IMR-90 (cell line): ENCODE results near the gene NOSTRIN. TPM values are rescaled to one million over a fixed set of nuclear protein-coding genes. Genes with fewer than 3 reads are reported as not detected.

Experiments
- ATAC-seq: fragments of 200-7000 bp; cut with Tn5 transposase; 2 replicates; pipeline ENCODE4 v1.9.1; 2020; ENCODE audit warnings: low read depth, mild to moderate bottlenecking, moderate library complexity
- BruUV-seq: library from RNA; stranded (reverse); fragments of 400-500 nt; replicated peaks from 2 replicates; lab custom pipeline; 2021; lab: Mats Ljungman, UMichigan
- CTCF ChIA-PET: fragments of 300-600 bp; formaldehyde crosslinking; extraction: SDS; loops from one replicate; lab custom pipeline; 2021; ENCODE audit warnings: antibody characterized with exemption; lab: Yijun Ruan, JAX
- POLR2A ChIA-PET: fragments of 300-600 bp; sonication (Branson Sonifier 250); formaldehyde crosslinking; loops from one replicate; lab custom pipeline; 2022; ENCODE audit warnings: antibody characterized with exemption; ENCODE audit not compliant: unreplicated experiment; lab: Charles Lee
- DNase-seq: peaks from one replicate; pipeline ENCODE4 v3.0.0; 2013
- H2AFZ ChIP-seq: replicated peaks from 2 replicates; pipeline ENCODE3; 2013; ENCODE audit warnings: low read length, mild to moderate bottlenecking; ENCODE audit not compliant: poor library complexity
- H2AK5ac ChIP-seq: 2 replicates; pipeline ENCODE4 v1.6.1; 2013; ENCODE audit warnings: low read depth, low read length, inconsistent platforms
- H2AK9ac ChIP-seq: replicated peaks from 2 replicates; pipeline ENCODE3; 2013; ENCODE audit warnings: mild to moderate bottlenecking, low read depth, low read length, moderate library complexity; ENCODE audit not compliant: poor library complexity
- H2BK120ac ChIP-seq: 2 replicates; pipeline ENCODE4 v1.6.1; 2013; ENCODE audit warnings: low read depth, low read length, inconsistent platforms
- H2BK15ac ChIP-seq: 3 replicates; pipeline ENCODE4 v1.6.1; 2013; ENCODE audit warnings: low read depth, low read length, inconsistent platforms
- H2BK20ac ChIP-seq: 2 replicates; pipeline ENCODE4 v1.6.1; 2013; ENCODE audit warnings: low read depth, mild to moderate bottlenecking, inconsistent platforms, low read length, moderate library complexity
- H2BK5ac ChIP-seq: 2 replicates; pipeline ENCODE4 v1.6.1; 2013; ENCODE audit warnings: mild to moderate bottlenecking, low read depth, low read length, inconsistent platforms; ENCODE audit not compliant: poor library complexity, severe bottlenecking
- H3K14ac ChIP-seq: replicated peaks from 2 replicates; pipeline ENCODE4 v1.6.1; 2013; ENCODE audit warnings: low read depth, low read length, inconsistent platforms
- H3K18ac ChIP-seq: 2 replicates; pipeline ENCODE4 v1.6.1; 2013; ENCODE audit warnings: low read depth, low read length, control low read depth
- H3K23ac ChIP-seq: 2 replicates; pipeline ENCODE4 v1.6.1; 2013; ENCODE audit warnings: low read depth, low read length, inconsistent platforms
- H3K27ac ChIP-seq: 2 replicates; pipeline ENCODE4 v1.5.1; 2013; ENCODE audit warnings: mild to moderate bottlenecking, control low read depth, low read length; ENCODE audit not compliant: insufficient read depth
- H3K27me3 ChIP-seq: 2 replicates; pipeline ENCODE4 v1.6.1; 2013; ENCODE audit warnings: low read length; ENCODE audit not compliant: control insufficient read depth, insufficient read depth
- H3K36me3 ChIP-seq: 2 replicates; pipeline ENCODE4 v1.6.1; 2013; ENCODE audit warnings: low read length, mixed read lengths; ENCODE audit not compliant: control insufficient read depth, insufficient read depth
- H3K4ac ChIP-seq: 2 replicates; pipeline ENCODE4 v1.6.1; 2013; ENCODE audit warnings: low read depth, low read length, inconsistent platforms
- H3K4me1 ChIP-seq: 2 replicates; pipeline ENCODE4 v1.6.1; 2013; ENCODE audit warnings: low read length, mixed read lengths; ENCODE audit not compliant: control insufficient read depth, insufficient read depth
- H3K4me2 ChIP-seq: 2 replicates; pipeline ENCODE4 v1.6.1; 2013; ENCODE audit warnings: low read depth, mild to moderate bottlenecking, control low read depth, low read length, moderate library complexity
- H3K4me3 ChIP-seq: 2 replicates; pipeline ENCODE4 v1.5.1; 2013; ENCODE audit warnings: low read depth, mild to moderate bottlenecking, control low read depth, low read length, moderate library complexity; ENCODE audit not compliant: insufficient read depth
- H3K56ac ChIP-seq: 2 replicates; pipeline ENCODE4 v1.6.1; 2013; ENCODE audit warnings: low read length, inconsistent platforms; ENCODE audit not compliant: insufficient read depth; ENCODE audit errors: extremely low read depth
- H3K79me1 ChIP-seq, 2 experiments: 2 replicates each; pipeline ENCODE4 v1.6.1; 2013; ENCODE audit warnings: low read length in 2 of 2, inconsistent platforms in 1 of 2, low read depth in 1 of 2
- H3K9ac ChIP-seq: 2 replicates; pipeline ENCODE4 v1.6.1; 2013; ENCODE audit warnings: low read depth, low read length, control low read depth
- H3K9me1 ChIP-seq: 2 replicates; pipeline ENCODE4 v1.6.1; 2013; ENCODE audit warnings: low read length, inconsistent platforms; ENCODE audit not compliant: insufficient read depth
- H3K9me3 ChIP-seq: 2 replicates; pipeline ENCODE4 v1.6.1; 2013; ENCODE audit warnings: low read length; ENCODE audit not compliant: control insufficient read depth, insufficient read depth
- H4K20me1 ChIP-seq: 2 replicates; pipeline ENCODE4 v1.6.1; 2013; ENCODE audit warnings: low read length, inconsistent platforms; ENCODE audit not compliant: insufficient read depth
- H4K5ac ChIP-seq: 2 replicates; pipeline ENCODE4 v1.6.1; 2013; ENCODE audit warnings: mild to moderate bottlenecking, low read depth, low read length, control low read depth
- H4K8ac ChIP-seq, 2 experiments: 2 replicates each; pipeline ENCODE4 v1.6.1; 2013; ENCODE audit warnings: low read depth in 2 of 2, low read length in 2 of 2, control low read depth in 1 of 2, inconsistent platforms in 1 of 2
- H4K91ac ChIP-seq: 2 replicates; pipeline ENCODE4 v1.6.1; 2013; ENCODE audit warnings: low read depth, low read length, inconsistent platforms; ENCODE audit not compliant: insufficient read depth
- FOS ChIP-seq: fragments of 150-350 bp; IDR thresholded peaks from 2 replicates; pipeline ENCODE4 v1.6.1; 2016; ENCODE audit warnings: low read depth, low read length
- WGBS, 2 experiments: methylation state at CpG; one replicate each; pipeline versions ENCODE4 v1.1.5 to v1.1.7; 2013; ENCODE audit warnings: missing lambda C conversion rate in 2 of 2; ENCODE audit not compliant: insufficient read length in 1 of 2; ENCODE audit errors: extremely low coverage in 2 of 2; 5-methylcytosine and 5-hydroxymethylcytosine counted together
- dilution Hi-C: fragments of 300-500 bp; cut with HindIII; formaldehyde crosslinking; loops from one replicate; pipeline ENCODE4 v1.14.3; 2018; ENCODE audit warnings: low sequenced_read_pairs; ENCODE audit not compliant: unreplicated experiment
- in situ Hi-C: fragments of 300-500 bp; cut with MboI; formaldehyde crosslinking; loops from 3 replicates; pipeline ENCODE4 v1.14.3; 2019; ENCODE audit warnings: low sequenced_read_pairs, inconsistent platforms, mixed read lengths
- intact Hi-C: fragments of 100-400 bp; cut with micrococcal nuclease; formaldehyde crosslinking; loops from 2 replicates; pipeline ENCODE4 v1.10.0; 2022
- polyA plus RNA-seq, 3 experiments: library from polyadenylated mRNA; depleted of rRNA; stranded (reverse); fragments of >200 nt; gene quantifications; 2 replicates each; pipeline ENCODE4 v1.2.3, GENCODE V29; 2012; ENCODE audit warnings: low replicate concordance in 1 of 3
- total RNA-seq: library from RNA; depleted of rRNA; stranded (reverse); fragments of >200 nt; gene quantifications from 2 replicates; pipeline ENCODE4 v1.2.3, GENCODE V29; 2012

The NOSTRIN gene
- total and polyA plus RNA-seq, 2 of the 4 experiments (the other 2 are of a cell fraction) = 0.15 to 0.18 TPM

DNA sequence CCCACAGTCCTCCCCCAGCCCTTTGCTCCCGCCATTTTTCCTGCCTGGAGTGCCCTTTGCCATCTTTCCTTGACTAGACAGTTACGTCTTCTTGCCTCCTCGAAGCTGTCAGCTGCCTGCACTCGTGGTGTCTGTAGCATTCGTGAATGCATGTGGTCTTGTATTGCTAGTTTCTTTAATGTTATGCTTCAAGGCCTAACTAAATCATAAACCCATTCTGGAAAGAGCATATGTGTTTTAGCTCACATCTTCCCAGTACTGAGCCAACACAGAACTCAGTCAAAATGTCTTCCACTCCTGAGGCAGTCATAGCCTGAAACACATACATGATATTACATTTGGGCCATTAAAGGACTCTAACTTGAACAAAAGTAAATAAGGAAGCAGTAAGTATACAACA is 52.2 kb downstream of the NOSTRIN start:
- Histone ChIP-seq H3K27ac (no peak overlapping the region), H3K79me1 (no peaks in the 10 kb centered on the region), H3K4ac (no peak overlapping the region), H2BK20ac (no peak overlapping the region), H2BK15ac (no peak overlapping the region), H3K9me3 (no peaks in the 10 kb centered on the region), H2AFZ (no peak overlapping the region), H3K4me3 (no peak overlapping the region), H3K23ac (no peak overlapping the region), H2BK120ac (no peak overlapping the region), H4K5ac (no peak overlapping the region), H4K8ac (no peak overlapping the region), H3K9me1 (no peaks in the 10 kb centered on the region), H2BK5ac (no peak overlapping the region), H2AK5ac (no peak overlapping the region), H3K18ac (no peak overlapping the region), H3K56ac (no peak overlapping the region), H3K4me2 (no peak overlapping the region), H4K91ac (no peak overlapping the region), H3K9ac (no peak overlapping the region), H3K27me3 (no peaks in the 10 kb centered on the region), H2AK9ac (no peak overlapping the region), H4K20me1 (no peaks in the 10 kb centered on the region), H3K4me1 (peaks cover 1% of the 10 kb centered on the region; the same call in 1 of the 2 replicates), H3K14ac (no peak overlapping the region), H3K36me3 (no peaks in the 10 kb centered on the region)
- dilution Hi-C loops = no loop called here
- POLR2A ChIA-PET = no interaction called here
- in situ Hi-C loops = no loop called here
- WGBS, 2 experiments = no CpG with 5 or more reads among the region's 5 CpGs
- intact Hi-C loops = no loop called here
- no peak for TF ChIP-seq FOS
- no TSS peak for BruUV-seq
- CTCF ChIA-PET = no interaction called here
- DNase-seq (no peak), ATAC-seq (no peak)
